Osteoblast (primary cell): ENCODE results near the gene NLGN1. TPM values are rescaled to one million over a fixed set of nuclear protein-coding genes. Genes with fewer than 3 reads are reported as not detected.

ENCODE experiments used
- DNase-seq: peaks from one replicate; pipeline ENCODE4 v3.0.0; 2011; ENCODE audit warnings: low spot score, mixed read lengths; ENCODE audit not compliant: insufficient read length; ENCODE audit errors: missing footprints
- H2AFZ ChIP-seq: 2 replicates; pipeline ENCODE4 v1.6.0; 2011; ENCODE audit warnings: mild to moderate bottlenecking, low read length
- H3K27ac ChIP-seq: 2 replicates; pipeline ENCODE4 v1.5.1; 2011; ENCODE audit warnings: mild to moderate bottlenecking, low read depth, low read length, moderate library complexity
- H3K27me3 ChIP-seq: 2 replicates; pipeline ENCODE4 v1.6.0; 2012; ENCODE audit warnings: mild to moderate bottlenecking, control low read depth, inconsistent platforms, low read length, moderate library complexity; ENCODE audit not compliant: insufficient read depth
- H3K36me3 ChIP-seq: 2 replicates; pipeline ENCODE4 v1.5.1; 2011; ENCODE audit warnings: mild to moderate bottlenecking, low read length, control low read depth, moderate library complexity; ENCODE audit not compliant: insufficient read depth
- H3K4me1 ChIP-seq: 2 replicates; pipeline ENCODE4 v1.5.1; 2011; ENCODE audit warnings: mild to moderate bottlenecking, low read length, control low read depth, moderate library complexity; ENCODE audit not compliant: insufficient read depth
- H3K4me2 ChIP-seq: 2 replicates; pipeline ENCODE4 v1.6.0; 2011; ENCODE audit warnings: mild to moderate bottlenecking, low read length; ENCODE audit not compliant: insufficient read depth
- H3K4me3 ChIP-seq: fragments of 200-600 bp; sonication (generic); 3 replicates; pipeline ENCODE4 v1.5.1; 2012; ENCODE audit warnings: mild to moderate bottlenecking, low read length, inconsistent platforms; ENCODE audit not compliant: insufficient read depth
- H3K79me2 ChIP-seq: 2 replicates; pipeline ENCODE4 v1.6.0; 2012; ENCODE audit warnings: mild to moderate bottlenecking, low read length, control low read depth, inconsistent platforms; ENCODE audit not compliant: insufficient read depth
- H3K9me3 ChIP-seq: 2 replicates; pipeline ENCODE4 v1.5.1; 2011; ENCODE audit warnings: low read depth, low read length, control low read depth
- H4K20me1 ChIP-seq: 2 replicates; pipeline ENCODE4 v1.6.0; 2012; ENCODE audit warnings: mild to moderate bottlenecking, low read length, control low read depth; ENCODE audit not compliant: insufficient read depth
- total RNA-seq: library from RNA; depleted of rRNA; stranded (reverse); fragments of >200 nt; gene quantifications from 2 replicates; pipeline ENCODE4 v1.2.3, GENCODE V29; 2012
- TF ChIP-seq, protein P1 (sequence below): IDR thresholded peaks from 2 replicates; pipeline ENCODE4 v1.5.1; 2011; ENCODE audit warnings: mild to moderate bottlenecking, low read depth, low read length, moderate library complexity; ENCODE audit errors: extremely low read depth

NLGN1 gene
- total RNA-seq, 1 donor = 9.0 TPM

DNA sequence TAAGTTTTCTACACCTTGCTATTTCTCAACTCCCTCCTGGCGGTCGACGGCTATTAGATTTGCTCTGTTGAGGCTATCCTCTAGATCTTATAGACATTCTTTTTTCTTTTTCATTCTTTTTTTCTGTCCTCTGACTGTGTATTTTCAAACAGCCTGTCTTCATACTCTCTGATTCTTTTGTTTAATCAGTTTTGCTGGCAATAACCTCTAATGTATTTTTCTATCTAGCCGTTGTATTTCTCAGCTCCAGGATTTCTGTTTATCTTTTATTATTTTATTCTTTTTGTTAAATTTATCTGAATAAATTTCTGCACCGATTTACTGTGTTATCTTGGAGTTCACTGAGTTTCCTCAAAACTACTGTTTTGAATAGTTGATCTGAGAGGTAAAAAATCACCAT lies 31.5 kb downstream of the NLGN1 start:
- no peak overlapping the region for H3K4me3 ChIP-seq
- no peaks in the 10 kb centered on the region for H3K27me3 ChIP-seq
- H3K27ac ChIP-seq = no peak overlapping the region
- H2AFZ ChIP-seq = no peak overlapping the region
- H4K20me1 ChIP-seq = no peaks in the 10 kb centered on the region
- H3K4me2 ChIP-seq = no peak overlapping the region
- H3K9me3 ChIP-seq = peaks cover 4% of the 10 kb centered on the region
- H3K79me2 ChIP-seq = no peaks in the 10 kb centered on the region
- DNase-seq = no peak
- no peaks in the 10 kb centered on the region for H3K4me1 ChIP-seq
- H3K36me3 ChIP-seq = no peaks in the 10 kb centered on the region
- TF ChIP-seq, protein P1, sequence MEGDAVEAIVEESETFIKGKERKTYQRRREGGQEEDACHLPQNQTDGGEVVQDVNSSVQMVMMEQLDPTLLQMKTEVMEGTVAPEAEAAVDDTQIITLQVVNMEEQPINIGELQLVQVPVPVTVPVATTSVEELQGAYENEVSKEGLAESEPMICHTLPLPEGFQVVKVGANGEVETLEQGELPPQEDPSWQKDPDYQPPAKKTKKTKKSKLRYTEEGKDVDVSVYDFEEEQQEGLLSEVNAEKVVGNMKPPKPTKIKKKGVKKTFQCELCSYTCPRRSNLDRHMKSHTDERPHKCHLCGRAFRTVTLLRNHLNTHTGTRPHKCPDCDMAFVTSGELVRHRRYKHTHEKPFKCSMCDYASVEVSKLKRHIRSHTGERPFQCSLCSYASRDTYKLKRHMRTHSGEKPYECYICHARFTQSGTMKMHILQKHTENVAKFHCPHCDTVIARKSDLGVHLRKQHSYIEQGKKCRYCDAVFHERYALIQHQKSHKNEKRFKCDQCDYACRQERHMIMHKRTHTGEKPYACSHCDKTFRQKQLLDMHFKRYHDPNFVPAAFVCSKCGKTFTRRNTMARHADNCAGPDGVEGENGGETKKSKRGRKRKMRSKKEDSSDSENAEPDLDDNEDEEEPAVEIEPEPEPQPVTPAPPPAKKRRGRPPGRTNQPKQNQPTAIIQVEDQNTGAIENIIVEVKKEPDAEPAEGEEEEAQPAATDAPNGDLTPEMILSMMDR = no peak

GRCh38 chr3:173429527-173429926 lies 32.0 kb downstream of the NLGN1 start:
- H3K4me2 ChIP-seq = no peak overlapping the region
- H2AFZ ChIP-seq = no peak overlapping the region
- H3K4me1 ChIP-seq = no peaks in the 10 kb centered on the region
- no peak for DNase-seq
- no peaks in the 10 kb centered on the region for H3K79me2 ChIP-seq
- TF ChIP-seq, protein P1 = no peak
- H3K4me3 ChIP-seq = no peak overlapping the region
- H3K27me3 ChIP-seq = no peaks in the 10 kb centered on the region
- no peaks in the 10 kb centered on the region for H3K36me3 ChIP-seq
- no peak overlapping the region for H3K27ac ChIP-seq
- no peaks in the 10 kb centered on the region for H4K20me1 ChIP-seq
- peaks cover 4% of the 10 kb centered on the region for H3K9me3 ChIP-seq

DNA sequence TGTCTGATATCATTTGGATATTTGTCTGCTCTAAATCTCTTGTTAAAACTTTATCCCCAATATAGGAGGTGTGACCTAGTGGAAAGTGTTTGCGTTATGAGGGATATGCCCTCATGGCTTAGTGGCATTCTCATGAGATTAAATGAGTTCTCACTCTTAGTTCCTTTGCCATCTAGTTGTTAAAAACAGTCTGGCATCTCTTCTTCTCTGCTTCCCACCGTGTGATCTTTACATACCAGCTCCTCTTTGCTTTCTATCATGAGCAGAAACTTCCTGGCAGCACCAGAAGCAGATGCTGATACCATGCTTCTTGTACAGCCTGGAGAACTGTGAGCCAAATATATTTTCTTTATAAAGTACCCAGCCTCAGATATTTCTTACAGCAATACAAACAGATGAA lies 33.0 kb downstream of the NLGN1 start:
- TF ChIP-seq, protein P1 = no peak
- Histone ChIP-seq H4K20me1 (no peaks in the 10 kb centered on the region), H3K79me2 (no peaks in the 10 kb centered on the region), H3K4me2 (no peak overlapping the region), H3K36me3 (no peaks in the 10 kb centered on the region), H3K27ac (no peak overlapping the region), H3K4me1 (no peaks in the 10 kb centered on the region), H3K9me3 (peaks cover 4% of the 10 kb centered on the region), H3K4me3 (no peak overlapping the region), H2AFZ (no peak overlapping the region), H3K27me3 (no peaks in the 10 kb centered on the region)
- DNase-seq = peak; percentile 23

GRCh38 chr3:173439004-173439403 lies 41.5 kb downstream of the NLGN1 start:
- H3K4me2 ChIP-seq = no peak overlapping the region
- no peaks in the 10 kb centered on the region for H4K20me1 ChIP-seq
- TF ChIP-seq, protein P1 = no peak
- no peak overlapping the region for H3K27ac ChIP-seq
- H3K27me3 ChIP-seq = no peaks in the 10 kb centered on the region
- no peak overlapping the region for H2AFZ ChIP-seq
- no peaks in the 10 kb centered on the region for H3K79me2 ChIP-seq
- H3K4me3 ChIP-seq = no peak overlapping the region
- DNase-seq = no peak
- no peaks in the 10 kb centered on the region for H3K9me3 ChIP-seq
- no peaks in the 10 kb centered on the region for H3K4me1 ChIP-seq
- no peaks in the 10 kb centered on the region for H3K36me3 ChIP-seq
